HG02981 (cell line): ENCODE results near the gene CSPG4.

Source experiments
- ATAC-seq: cut with Tn5 transposase; IDR thresholded peaks from one replicate; pipeline ENCODE4 v1.9.1; 2021; ENCODE audit warnings: mild to moderate bottlenecking, moderate library complexity; ENCODE audit not compliant: unreplicated experiment

CSPG4 gene

GRCh38 chr15:75673426-75674235 lies 39.0 kb downstream of the CSPG4 start:
- ATAC-seq, result no peak

DNA sequence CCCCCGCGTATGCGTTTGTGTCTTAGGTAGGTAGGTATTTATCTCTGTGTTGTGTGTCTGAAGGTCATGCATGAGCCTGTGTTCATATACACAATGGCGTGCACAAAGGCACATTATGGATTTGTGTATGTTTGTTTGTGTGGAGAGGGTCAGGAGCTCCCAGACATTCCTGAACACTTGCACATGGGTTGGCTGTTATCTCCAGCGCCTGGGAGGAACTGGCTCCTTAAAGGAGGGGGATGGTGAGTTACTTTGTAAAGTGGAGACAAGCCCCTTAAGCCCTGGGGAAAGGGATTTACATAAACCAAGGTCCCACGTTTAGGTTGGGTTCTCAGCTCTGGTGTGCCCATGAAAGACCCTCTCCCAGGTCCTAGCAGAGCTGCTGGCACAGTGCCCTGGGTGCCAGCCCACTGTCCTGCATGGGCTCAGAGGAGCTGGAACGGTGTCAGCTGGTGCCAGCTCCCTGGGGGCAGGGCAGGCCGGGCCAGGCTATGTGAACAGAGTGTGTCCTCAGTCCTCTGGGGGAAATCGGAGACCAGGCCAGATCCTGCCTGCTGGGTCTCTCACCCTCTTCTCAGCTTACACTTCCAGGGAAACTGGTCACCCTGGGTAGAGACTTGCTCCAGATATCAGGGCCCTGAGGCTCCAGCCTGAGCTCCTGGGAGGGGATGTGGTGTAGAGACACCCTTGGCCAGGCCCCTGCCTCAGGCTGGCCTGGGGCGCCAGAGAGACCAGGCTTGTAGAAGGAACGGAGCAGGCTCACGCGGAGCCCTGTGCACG lies 39.8 kb downstream of the CSPG4 start:
- ATAC-seq, result no peak

DNA sequence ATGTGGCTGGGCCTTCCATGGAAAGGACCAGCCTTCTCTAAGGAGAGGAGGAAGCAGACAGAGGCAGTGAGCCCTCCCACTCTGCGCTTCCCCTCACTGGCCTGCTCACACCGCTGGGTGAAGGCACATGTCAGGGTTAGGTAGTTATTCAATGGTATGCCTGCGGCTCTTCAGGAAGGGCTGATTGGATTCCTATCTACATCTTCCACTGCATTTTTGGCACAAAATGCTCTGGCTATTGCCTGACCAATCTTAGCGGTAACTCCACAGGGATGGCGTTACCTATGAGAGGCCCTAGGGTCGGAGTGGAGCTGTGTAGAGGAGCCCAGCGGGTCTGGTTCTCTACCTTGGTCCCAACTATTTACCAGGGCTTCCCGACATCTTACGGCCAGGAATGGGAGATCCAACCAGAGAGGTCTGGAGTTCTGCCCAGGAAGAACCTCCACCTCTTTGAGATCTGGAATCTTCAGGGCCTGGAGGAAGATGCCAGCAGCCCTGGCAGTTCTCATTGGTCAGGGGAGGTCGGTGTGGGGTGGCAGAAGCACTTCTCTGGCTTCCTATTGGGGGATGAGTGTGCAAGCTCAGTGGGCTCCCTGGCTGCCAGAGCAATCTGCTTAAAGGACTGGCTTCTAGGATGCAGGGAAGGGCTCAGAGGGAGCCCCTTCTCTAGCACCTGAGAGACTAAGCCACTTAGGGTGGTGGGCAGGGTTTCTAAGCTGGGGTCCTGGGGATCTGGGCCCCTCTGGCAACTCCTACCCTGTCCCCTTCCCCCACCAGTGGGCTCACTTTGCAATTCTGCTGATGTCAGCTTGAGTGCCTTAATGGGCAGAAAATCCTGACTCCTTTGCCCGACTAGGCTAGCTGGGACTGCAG lies 40.7 kb downstream of the CSPG4 start:
- ATAC-seq, result no peak

- ATAC-seq, result no peak
These were observed 42.8 kb downstream of the CSPG4 start for GRCh38 chr15:75669879-75670212.

GRCh38 chr15:75669191-75669878 lies 43.3 kb downstream of the CSPG4 start:
- no peak for ATAC-seq

DNA sequence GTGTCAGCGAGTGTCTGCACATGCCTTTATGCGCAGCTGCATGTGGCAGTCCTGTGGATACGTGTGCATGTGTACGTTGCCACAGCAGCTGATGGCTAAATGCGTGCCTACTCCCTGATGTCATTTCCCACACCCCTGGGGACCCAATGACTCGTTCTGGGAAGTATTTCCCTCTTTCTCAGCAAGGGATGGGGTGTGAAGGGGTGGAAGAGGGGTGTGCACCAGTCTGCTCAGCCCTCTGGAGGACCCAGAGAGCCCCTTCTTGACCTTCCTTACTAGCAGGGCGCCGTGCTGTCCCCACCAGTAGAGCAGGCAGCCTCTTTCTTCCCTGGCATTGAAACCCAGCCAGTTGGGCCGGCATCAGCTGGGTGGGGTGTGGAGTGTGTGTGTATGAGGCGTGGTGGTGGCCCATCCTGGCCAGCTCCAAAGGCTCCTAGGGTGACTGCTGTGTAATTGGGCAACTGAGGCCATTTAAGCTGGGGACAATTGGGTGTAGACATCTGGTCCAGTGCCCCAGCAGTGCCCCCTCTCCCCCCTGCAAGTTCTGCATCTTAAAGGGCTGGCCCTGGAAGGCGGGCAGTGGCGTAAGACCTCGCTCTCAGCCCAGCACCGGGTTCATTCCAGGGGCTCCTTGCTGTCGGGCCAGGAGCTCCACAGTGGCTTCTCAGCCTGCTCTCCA lies 45.7 kb downstream of the CSPG4 start:
- no peak for ATAC-seq

- no peak for ATAC-seq
These were observed 48.7 kb downstream of the CSPG4 start for GRCh38 chr15:75663931-75664421.

DNA sequence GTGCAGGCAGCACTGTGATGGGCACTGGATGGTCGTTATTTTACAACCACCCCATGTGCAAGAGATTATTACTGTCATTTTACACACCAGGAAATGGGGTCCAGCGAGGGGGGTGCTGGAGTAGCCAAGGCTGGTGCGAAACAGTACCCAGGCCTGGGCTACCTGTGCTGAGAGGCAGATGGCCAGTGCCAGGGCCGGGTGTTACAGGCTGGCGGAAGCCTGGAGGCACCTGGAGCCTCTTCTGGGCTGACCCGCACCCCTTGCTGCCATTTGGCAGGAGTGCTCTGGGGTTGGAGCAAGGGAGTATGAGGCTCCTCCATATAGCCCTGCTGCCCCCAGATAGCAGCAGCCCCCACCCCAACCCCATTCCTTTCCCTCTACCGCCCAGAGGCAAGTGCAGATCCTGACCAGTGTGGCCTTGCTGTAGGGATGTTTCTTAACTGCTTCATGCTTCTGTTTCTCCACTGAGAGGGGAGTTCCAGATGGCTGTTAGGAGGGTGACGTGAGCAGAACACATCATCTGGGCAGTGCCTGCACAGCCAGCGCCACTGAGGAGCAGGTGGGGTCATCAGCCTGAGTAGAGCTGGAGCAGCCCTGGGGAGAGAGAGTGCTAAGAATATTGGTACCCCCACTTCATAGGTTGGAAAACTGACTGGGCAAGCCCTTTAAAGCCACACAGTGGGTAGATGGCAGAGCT lies 49.7 kb downstream of the CSPG4 start:
- ATAC-seq, result no peak

DNA sequence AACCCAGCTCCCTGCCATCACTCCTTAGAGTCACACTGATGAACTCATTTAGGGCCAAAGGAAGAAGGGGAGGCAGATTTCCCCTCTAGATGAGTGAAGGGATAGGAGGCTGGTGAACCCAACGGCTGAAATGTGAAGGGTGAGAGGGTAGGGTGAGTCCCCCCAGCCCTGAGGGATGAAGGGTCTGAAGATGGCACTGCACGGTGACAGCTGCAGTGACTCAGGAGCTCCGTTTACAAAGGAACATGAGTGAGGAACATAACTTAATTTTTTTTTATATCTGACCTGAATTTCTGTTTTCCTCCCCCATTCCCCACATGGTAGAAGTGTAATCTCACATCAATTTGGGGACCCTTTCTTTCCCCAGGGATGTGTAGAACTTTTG lies 50.9 kb downstream of the CSPG4 start:
- no peak for ATAC-seq

DNA sequence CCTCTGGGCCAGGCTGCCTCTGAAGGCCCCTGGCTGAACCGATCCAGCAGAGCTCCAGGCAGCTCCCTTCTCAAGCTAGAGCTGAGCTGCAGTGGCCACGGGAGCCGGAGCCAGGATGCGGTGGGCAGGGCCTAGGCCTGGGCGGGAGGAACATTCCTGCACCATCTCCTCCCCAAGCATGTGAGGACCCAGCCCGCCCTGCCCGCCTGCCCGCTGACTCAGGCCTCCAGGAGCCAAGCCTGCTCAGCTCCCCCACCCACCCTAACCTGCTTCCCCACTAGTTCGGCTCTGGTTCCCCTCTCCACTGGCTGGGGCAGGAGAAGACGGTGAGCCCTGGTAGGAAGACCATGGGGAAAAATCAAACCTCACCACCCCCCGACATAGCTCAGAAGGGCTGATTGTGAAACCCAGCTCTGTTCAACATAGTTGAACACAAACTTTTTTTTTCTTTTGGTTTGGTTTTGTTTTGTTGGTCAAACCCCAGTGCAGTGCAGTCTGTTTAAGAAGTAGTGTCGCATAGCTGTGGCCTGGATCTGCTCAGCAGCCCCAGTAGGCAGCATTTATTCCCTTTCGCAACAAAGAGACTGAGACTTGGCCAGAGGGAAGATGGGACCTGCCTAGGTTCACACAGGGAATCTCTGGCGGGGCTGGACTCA lies 51.4 kb downstream of the CSPG4 start:
- no peak for ATAC-seq

GRCh38 chr15:75659928-75660645 lies 52.6 kb downstream of the CSPG4 start:
- ATAC-seq, result no peak

DNA sequence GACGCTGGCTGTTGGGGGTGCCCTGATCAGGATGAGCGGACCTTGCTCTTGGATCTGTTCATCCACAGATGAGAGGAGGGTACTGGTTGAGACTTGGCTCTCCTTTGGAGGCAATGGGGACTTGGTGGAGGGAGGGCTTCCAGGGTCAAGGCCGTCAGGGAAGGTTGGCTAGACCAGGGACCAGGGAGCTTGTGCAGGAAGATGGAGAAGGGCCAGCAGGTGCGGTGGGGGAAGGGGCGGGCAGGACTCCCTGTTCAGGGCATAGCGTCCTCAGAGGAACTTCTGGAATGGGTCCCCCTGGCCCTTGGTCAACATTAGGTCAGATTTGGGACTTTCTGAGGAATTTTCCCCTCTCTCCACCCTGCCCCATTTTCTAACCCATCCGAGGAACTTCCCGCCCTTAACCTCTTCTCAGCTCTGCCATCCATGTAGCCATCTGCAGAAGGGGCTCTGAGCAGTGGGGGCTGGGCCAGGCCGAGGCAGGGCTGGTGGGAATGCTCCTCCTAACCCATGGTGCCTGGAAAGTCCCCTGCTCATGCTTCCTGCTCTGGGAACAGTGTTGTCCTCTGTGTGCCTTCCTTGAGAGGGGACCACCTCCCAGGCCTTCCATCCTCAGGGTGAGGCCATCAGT lies 53.4 kb downstream of the CSPG4 start:
- ATAC-seq, result no peak

GRCh38 chr15:75656813-75657212 lies 55.8 kb downstream of the CSPG4 start:
- no peak for ATAC-seq

- ATAC-seq, result no peak
These were observed 56.3 kb downstream of the CSPG4 start for GRCh38 chr15:75656331-75656730.

- ATAC-seq, result no peak
These were observed 56.7 kb downstream of the CSPG4 start for GRCh38 chr15:75655931-75656330.

GRCh38 chr15:75654201-75654907 lies 58.3 kb downstream of the CSPG4 start:
- ATAC-seq, result no peak

- no peak for ATAC-seq
These were observed 59.2 kb downstream of the CSPG4 start for GRCh38 chr15:75653347-75653913.
